ENCODE data around the gene NADK2. TPM values are rescaled to one million over a fixed set of nuclear protein-coding genes. Genes with fewer than 3 reads are reported as not detected.

Gene NADK2
- total RNA-seq, 2 donors from 2014 or later, result 21.6 to 37.9 TPM

- DNase-seq (ENCODE audit: low spot score), result no peak
- Histone ChIP-seq H3K9me3 (no peaks in the 10 kb centered on the region), H3K4me3 (no peak overlapping the region), H3K4me1 (replicated peaks) (no peaks in the 10 kb centered on the region), H3K27ac (no peak overlapping the region), H3K36me3 (no peaks in the 10 kb centered on the region), H3K27me3 (replicated peaks; ENCODE audit: insufficient read depth) (no peaks in the 10 kb centered on the region)
- TF ChIP-seq POLR2A (IDR thresholded peaks at IDR 0.05), result no peak
- no peak for TF ChIP-seq CTCF (IDR thresholded peaks at IDR 0.05)
- TF ChIP-seq POLR2AphosphoS5 (IDR thresholded peaks at IDR 0.05), result no peak
- WGBS, result 79% methylated on average over 5 of the region's 5 CpGs
- intact Hi-C loops (cut with DNase I), result no loop called here
Observed at GRCh38 chr5:36277521-36278176, 35.9 kb upstream of the NADK2 start.

- Histone ChIP-seq H3K4me3 (no peak overlapping the region), H3K27ac (no peak overlapping the region), H3K9me3 (no peaks in the 10 kb centered on the region), H3K4me1 (replicated peaks) (no peaks in the 10 kb centered on the region), H3K27me3 (replicated peaks; ENCODE audit: insufficient read depth) (no peaks in the 10 kb centered on the region), H3K36me3 (no peaks in the 10 kb centered on the region)
- intact Hi-C loops (cut with DNase I), result no loop called here
- TF ChIP-seq POLR2AphosphoS5 (IDR thresholded peaks at IDR 0.05) (no peak), POLR2A (IDR thresholded peaks at IDR 0.05) (no peak), CTCF (IDR thresholded peaks at IDR 0.05) (no peak)
- no peak for DNase-seq (ENCODE audit: low spot score)
Observed at GRCh38 chr5:36276864-36277263, 35.1 kb upstream of the NADK2 start.

GRCh38 chr5:36273809-36274526, 32.2 kb upstream of the NADK2 start:
- DNase-seq (ENCODE audit: low spot score), result no peak
- Histone ChIP-seq H3K4me1 (replicated peaks) (no peaks in the 10 kb centered on the region), H3K36me3 (no peaks in the 10 kb centered on the region), H3K4me3 (no peak overlapping the region), H3K27ac (peak overlapping the region in 1 of 2 donors; percentile 19), H3K9me3 (no peaks in the 10 kb centered on the region), H3K27me3 (replicated peaks; ENCODE audit: insufficient read depth) (no peaks in the 10 kb centered on the region)
- 70% methylated on average over 6 of the region's 6 CpGs for WGBS
- intact Hi-C loops (cut with DNase I), result no loop called here
- no peak for TF ChIP-seq POLR2AphosphoS5 (IDR thresholded peaks at IDR 0.05)
- TF ChIP-seq POLR2A (IDR thresholded peaks at IDR 0.05), result no peak
- TF ChIP-seq CTCF (IDR thresholded peaks at IDR 0.05), result no peak

GRCh38 chr5:36272136-36272690, 30.5 kb upstream of the NADK2 start:
- Histone ChIP-seq H3K9me3 (no peaks in the 10 kb centered on the region), H3K27ac (no peak overlapping the region), H3K4me3 (no peak overlapping the region), H3K36me3 (no peaks in the 10 kb centered on the region), H3K27me3 (replicated peaks; ENCODE audit: insufficient read depth) (no peaks in the 10 kb centered on the region), H3K4me1 (replicated peaks) (no peaks in the 10 kb centered on the region)
- no peak for TF ChIP-seq POLR2A (IDR thresholded peaks at IDR 0.05)
- TF ChIP-seq CTCF (IDR thresholded peaks at IDR 0.05), result no peak
- TF ChIP-seq POLR2AphosphoS5 (IDR thresholded peaks at IDR 0.05), result no peak
- intact Hi-C loops (cut with DNase I), result no loop called here
- WGBS, result 95% methylated on average over 2 of the region's 2 CpGs
- no peak for DNase-seq (ENCODE audit: low spot score)
